ENCODE measurements around the gene STUM. TPM values are rescaled to one million over a fixed set of nuclear protein-coding genes. Genes with fewer than 3 reads are reported as not detected.

The STUM gene
- total RNA-seq, 6 donors from 2014 or later, result under 0.01 to 0.98 (median 0.20) TPM; not detected in 1

- no peak for ATAC-seq (ENCODE audit: low FRiP score in 2 of 2)
- Histone ChIP-seq H3K9me3 (no peaks in the 10 kb centered on the region), H3K36me3 (peaks cover 7 to 76% (median 46%) of the 10 kb centered on the region in 4 donors), H3K4me1 (peaks cover 6 to 15% (median 8%) of the 10 kb centered on the region in 4 donors), H3K27ac (peak overlapping the region in 1 of 4 donors; percentile 70), H3K27me3 (no peaks in the 10 kb centered on the region), H3K4me3 (no peak overlapping the region)
- TF ChIP-seq, protein P1, sequence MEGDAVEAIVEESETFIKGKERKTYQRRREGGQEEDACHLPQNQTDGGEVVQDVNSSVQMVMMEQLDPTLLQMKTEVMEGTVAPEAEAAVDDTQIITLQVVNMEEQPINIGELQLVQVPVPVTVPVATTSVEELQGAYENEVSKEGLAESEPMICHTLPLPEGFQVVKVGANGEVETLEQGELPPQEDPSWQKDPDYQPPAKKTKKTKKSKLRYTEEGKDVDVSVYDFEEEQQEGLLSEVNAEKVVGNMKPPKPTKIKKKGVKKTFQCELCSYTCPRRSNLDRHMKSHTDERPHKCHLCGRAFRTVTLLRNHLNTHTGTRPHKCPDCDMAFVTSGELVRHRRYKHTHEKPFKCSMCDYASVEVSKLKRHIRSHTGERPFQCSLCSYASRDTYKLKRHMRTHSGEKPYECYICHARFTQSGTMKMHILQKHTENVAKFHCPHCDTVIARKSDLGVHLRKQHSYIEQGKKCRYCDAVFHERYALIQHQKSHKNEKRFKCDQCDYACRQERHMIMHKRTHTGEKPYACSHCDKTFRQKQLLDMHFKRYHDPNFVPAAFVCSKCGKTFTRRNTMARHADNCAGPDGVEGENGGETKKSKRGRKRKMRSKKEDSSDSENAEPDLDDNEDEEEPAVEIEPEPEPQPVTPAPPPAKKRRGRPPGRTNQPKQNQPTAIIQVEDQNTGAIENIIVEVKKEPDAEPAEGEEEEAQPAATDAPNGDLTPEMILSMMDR (IDR thresholded peaks at IDR 0.05), result no peak
- TF ChIP-seq POLR2A (IDR thresholded peaks at IDR 0.05) (no peak), EP300 (IDR thresholded peaks at IDR 0.05) (no peak), POLR2AphosphoS5 (IDR thresholded peaks at IDR 0.05) (no peak)
- WGBS, 2 donors, result 86 to 88% methylated on average over 8 to 11 of the region's 11 CpGs
- peak in 1 of 2 donors; percentile 18 for DNase-seq
Observed at GRCh38 chr1:226635456-226635941, 86.9 kb downstream of the STUM start.

DNA sequence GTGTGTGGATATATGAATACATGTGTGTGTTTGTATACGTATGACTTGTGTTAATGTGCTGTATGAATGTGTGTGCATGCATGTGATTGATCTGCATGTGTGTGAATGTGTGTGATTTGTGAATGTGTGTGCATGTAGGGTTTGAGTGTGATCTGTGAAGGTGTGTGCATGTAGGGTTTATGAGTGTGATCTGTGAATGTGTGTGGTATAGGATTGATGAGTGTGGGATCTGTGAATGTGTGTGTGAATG lies 88.2 kb downstream of the STUM start:
- Histone ChIP-seq H3K27ac (no peak overlapping the region), H3K9me3 (no peaks in the 10 kb centered on the region), H3K36me3 (peaks cover 7 to 84% (median 51%) of the 10 kb centered on the region in 4 donors), H3K4me1 (peaks cover 6 to 15% (median 8%) of the 10 kb centered on the region in 4 donors), H3K27me3 (no peaks in the 10 kb centered on the region), H3K4me3 (no peak overlapping the region)
- TF ChIP-seq, protein P1 (IDR thresholded peaks at IDR 0.05), result no peak
- no peak for ATAC-seq (ENCODE audit: low FRiP score in 2 of 2)
- no peak for DNase-seq
- 88 to 96% methylated on average over 1 of the region's 1 CpG for WGBS, 2 donors

DNA sequence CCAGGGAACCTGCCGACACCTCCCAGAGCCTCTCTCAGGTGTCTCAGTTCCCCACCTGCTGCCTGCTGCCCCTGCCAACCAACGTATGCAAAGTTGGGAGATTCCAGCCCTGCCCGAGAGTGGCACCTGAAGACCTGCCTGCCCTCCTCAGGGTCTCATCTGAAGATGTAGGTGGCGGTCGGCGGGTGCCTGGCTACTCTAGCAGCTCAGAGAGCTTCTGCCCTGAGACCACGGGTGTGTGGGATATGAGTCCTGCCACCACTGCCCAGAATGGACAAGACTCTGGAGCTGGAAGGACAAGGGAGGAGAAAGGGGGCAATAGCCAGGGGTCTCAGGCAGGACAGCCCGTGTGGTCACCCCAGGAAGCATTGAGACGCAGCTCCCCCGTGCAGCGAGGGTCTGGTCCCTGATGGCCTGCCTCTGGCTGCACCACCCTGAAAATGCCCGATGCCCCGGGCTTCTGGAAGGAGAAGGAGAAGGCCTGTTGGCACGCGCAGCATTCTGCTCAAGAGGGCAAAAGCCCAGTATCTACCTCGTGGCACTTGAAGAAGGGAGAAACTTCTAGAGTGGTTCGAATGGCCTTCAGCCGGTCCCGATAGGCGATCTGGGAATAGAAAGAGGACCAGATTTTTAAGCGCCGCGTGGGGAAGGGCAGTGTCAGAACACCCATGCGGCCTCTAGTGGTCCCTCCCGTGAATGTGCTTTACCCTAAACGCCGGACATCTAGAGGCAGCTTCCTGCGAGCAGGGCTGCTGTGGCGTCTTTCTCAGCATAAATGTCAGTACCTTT lies 88.8 kb downstream of the STUM start:
- Histone ChIP-seq H3K4me1 (peaks cover 6 to 15% (median 8%) of the 10 kb centered on the region in 4 donors), H3K27ac (peak overlapping the region in 2 of 4 donors; percentile 31 to 35), H3K36me3 (peaks cover 7 to 84% (median 55%) of the 10 kb centered on the region in 4 donors), H3K9me3 (no peaks in the 10 kb centered on the region), H3K27me3 (no peaks in the 10 kb centered on the region), H3K4me3 (no peak overlapping the region)
- TF ChIP-seq, protein P1 (IDR thresholded peaks at IDR 0.05), result peak in 1 of 6 experiments; percentile 24
- no peak for TF ChIP-seq EP300 (IDR thresholded peaks at IDR 0.05)
- DNase-seq (peak; percentile 19 to 42), ATAC-seq (ENCODE audit: low FRiP score in 2 of 2) (peak in 1 of 2 donors; percentile 55)
- 81 to 87% methylated on average over 17 to 29 of the region's 29 CpGs for WGBS, 2 donors

- WGBS, 2 donors, result 79 to 80% methylated on average over 1 to 8 of the region's 10 CpGs
- Histone ChIP-seq H3K4me1 (peaks cover 6 to 15% (median 10%) of the 10 kb centered on the region in 4 donors), H3K9me3 (no peaks in the 10 kb centered on the region), H3K36me3 (peaks cover 7 to 84% (median 56%) of the 10 kb centered on the region in 4 donors), H3K4me3 (no peak overlapping the region), H3K27ac (peak overlapping the region in 2 of 4 donors; percentile 31 to 35), H3K27me3 (no peaks in the 10 kb centered on the region)
- TF ChIP-seq POLR2AphosphoS5 (IDR thresholded peaks at IDR 0.05) (no peak), POLR2A (IDR thresholded peaks at IDR 0.05) (no peak), EP300 (IDR thresholded peaks at IDR 0.05) (no peak)
- TF ChIP-seq, protein P1 (IDR thresholded peaks at IDR 0.05), result no peak
- DNase-seq, result peak; percentile 18 to 59
- no peak for ATAC-seq (ENCODE audit: low FRiP score in 2 of 2)
Observed at GRCh38 chr1:226638001-226638601, 89.5 kb downstream of the STUM start.

Measured in upper lobe of left lung (tissue), 6 donors.